Omental fat pad (tissue), 4 donors: Measurements from ENCODE around the gene TBXT. TPM values are rescaled to one million over a fixed set of nuclear protein-coding genes. Genes with fewer than 3 reads are reported as not detected.

ENCODE experiments used
- ATAC-seq: fragments of 150-250 bp; one replicate; pipeline ENCODE4 v1.9.1; 2016; ENCODE audit warnings: mild to moderate bottlenecking, moderate library complexity; ENCODE audit not compliant: low FRiP score
- DNase-seq: peaks from one replicate; pipeline ENCODE4 v3.0.0-alpha.2; 2019; ENCODE audit warnings: low spot score
- CTCF ChIP-seq, 3 donors: fragments of 450-650 bp; IDR thresholded peaks; one replicate each; pipeline ENCODE4 v1.5.1; 2016 to 2017; ENCODE audit warnings: antibody characterized with exemption in 3 of 3, mild to moderate bottlenecking in 3 of 3, moderate library complexity in 2 of 3
- total RNA-seq, 4 donors: library from RNA; depleted of rRNA; stranded (reverse); fragments of >200 nt; gene quantifications; one replicate each; pipeline ENCODE4 v1.1.0, GENCODE V29; 2016

Gene TBXT, protein sequence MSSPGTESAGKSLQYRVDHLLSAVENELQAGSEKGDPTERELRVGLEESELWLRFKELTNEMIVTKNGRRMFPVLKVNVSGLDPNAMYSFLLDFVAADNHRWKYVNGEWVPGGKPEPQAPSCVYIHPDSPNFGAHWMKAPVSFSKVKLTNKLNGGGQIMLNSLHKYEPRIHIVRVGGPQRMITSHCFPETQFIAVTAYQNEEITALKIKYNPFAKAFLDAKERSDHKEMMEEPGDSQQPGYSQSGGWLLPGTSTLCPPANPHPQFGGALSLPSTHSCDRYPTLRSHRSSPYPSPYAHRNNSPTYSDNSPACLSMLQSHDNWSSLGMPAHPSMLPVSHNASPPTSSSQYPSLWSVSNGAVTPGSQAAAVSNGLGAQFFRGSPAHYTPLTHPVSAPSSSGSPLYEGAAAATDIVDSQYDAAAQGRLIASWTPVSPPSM
- total RNA-seq: not detected

DNA sequence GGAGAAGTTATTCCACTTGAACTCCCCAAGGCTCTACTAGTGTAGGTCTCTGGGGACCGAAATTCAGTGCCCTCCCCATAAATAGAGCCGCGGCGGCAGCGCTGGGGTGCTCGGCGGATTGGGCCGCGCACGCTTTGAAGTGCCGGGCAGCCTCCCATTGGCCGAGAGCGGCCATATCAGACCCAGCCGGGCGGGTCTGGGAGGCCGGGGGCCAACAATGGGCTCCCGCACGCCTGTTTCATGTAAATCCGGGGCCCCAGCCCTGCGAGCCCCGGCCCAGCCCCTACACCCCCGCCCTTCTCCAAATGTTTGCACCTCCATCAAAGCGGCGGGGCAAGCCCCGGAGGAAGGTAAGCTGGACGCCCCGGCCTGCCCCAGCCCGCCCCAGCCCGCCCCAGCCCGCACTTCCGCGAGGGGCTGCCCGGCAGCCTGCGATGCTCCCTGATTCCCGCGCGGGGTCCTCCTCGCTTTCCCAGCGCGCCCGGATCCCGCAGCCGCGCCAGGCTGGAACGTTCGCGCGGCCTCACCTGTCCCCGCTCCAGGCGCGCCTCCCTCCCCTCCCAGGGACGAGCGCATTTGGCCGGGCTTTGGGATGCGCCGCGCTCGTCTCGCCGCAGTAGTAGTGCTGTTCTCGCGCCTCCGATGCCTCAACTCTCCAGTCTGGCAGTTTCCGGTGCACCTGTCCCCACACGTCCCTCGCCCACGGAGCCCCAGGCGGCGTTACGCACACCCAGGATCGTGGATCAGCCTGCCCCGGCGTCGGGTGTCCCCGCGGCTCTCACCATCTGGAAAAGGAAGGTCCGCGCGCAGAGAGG, at the start of gene TBXT:
Gene TBXT, minus strand, starts transcription at position 51 of the 815 bp plus-strand sequence. CDS start 260 bp downstream, outside the sequence.
- no peak for TF ChIP-seq CTCF (IDR thresholded peaks at IDR 0.05)
- DNase-seq (no peak), ATAC-seq (no peak)

- TF ChIP-seq CTCF (IDR thresholded peaks at IDR 0.05): no peak
- ATAC-seq: no peak
These were observed 39.6 kb upstream of the TBXT start for GRCh38 chr6:166207284-166207561.

GRCh38 chr6:166206510-166207283, 39.0 kb upstream of the TBXT start:
- no peak for ATAC-seq
- no peak for TF ChIP-seq CTCF (IDR thresholded peaks at IDR 0.05)

More at GRCh38 chr6:166207284-166207561, 39.6 kb upstream of the TBXT start:
- no peak for DNase-seq

GRCh38 chr6:166206066-166206465, 38.4 kb upstream of the TBXT start:
- TF ChIP-seq CTCF (IDR thresholded peaks at IDR 0.05): no peak
- DNase-seq (no peak), ATAC-seq (no peak)

More at GRCh38 chr6:166206510-166207283, 39.0 kb upstream of the TBXT start:
- no peak for DNase-seq

GRCh38 chr6:166204852-166205650, 37.4 kb upstream of the TBXT start:
- TF ChIP-seq CTCF (IDR thresholded peaks at IDR 0.05): no peak
- DNase-seq (no peak), ATAC-seq (no peak)

DNA sequence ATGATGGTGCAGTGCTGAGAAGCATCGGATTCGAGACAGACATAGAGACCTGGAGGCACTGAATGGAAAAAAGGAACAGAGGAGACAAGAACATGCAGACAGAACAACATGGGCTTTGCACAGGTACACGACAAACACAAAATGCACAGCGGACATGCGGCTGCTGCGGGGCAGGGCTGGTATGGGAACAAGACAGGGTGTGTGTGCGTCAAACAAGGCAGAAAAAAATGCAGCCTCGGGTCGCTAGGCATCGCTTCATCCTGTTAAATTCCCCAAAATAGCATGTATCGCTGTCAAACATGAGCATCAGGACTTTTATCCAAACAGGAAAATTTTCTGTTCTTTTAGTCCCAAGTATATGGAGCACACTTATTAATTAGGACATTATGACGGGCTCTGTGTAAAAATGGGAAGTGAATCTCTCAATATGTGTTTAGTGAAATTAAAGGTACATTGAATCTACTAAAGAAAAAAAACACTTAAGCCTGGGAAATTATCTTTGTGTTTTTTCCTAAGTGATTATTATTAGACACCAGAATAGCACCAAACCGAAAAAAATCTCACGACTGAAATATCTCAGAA, 36.1 kb upstream of the TBXT start:
- DNase-seq (no peak), ATAC-seq (no peak)

More for the DNA sequence above, 36.1 kb upstream of the TBXT start:
- TF ChIP-seq CTCF (IDR thresholded peaks at IDR 0.05): no peak
